Skeletal muscle satellite cell (primary cell): ENCODE measurements around the gene ARHGAP40.
"Not testable (repeated sequence)": the region's sequence is repeated elsewhere in the genome, so short reads cannot be mapped to it uniquely, and the experiment has no call there.

Experiments used
- H3K27me3 ChIP-seq: 2 replicates; pipeline ENCODE4 v1.7.0; 2013; ENCODE audit warnings: low read length; ENCODE audit not compliant: control insufficient read depth, insufficient read depth
- H3K36me3 ChIP-seq: 2 replicates; pipeline ENCODE4 v1.7.0; 2013; ENCODE audit warnings: mild to moderate bottlenecking, control low read depth, low read length; ENCODE audit not compliant: insufficient read depth
- H3K4me1 ChIP-seq: 2 replicates; pipeline ENCODE4 v1.7.0; 2013; ENCODE audit warnings: low read length; ENCODE audit not compliant: control insufficient read depth, insufficient read depth
- H3K4me2 ChIP-seq: 2 replicates; pipeline ENCODE4 v1.7.0; 2013; ENCODE audit warnings: mild to moderate bottlenecking, low read length
- H3K4me3 ChIP-seq: 2 replicates; pipeline ENCODE4 v1.7.0; 2013; ENCODE audit warnings: low read length
- H3K9ac ChIP-seq: 2 replicates; pipeline ENCODE4 v1.7.0; 2013; ENCODE audit warnings: mild to moderate bottlenecking, low read depth, low read length, moderate library complexity
- H3K9me3 ChIP-seq: replicated peaks from 2 replicates; pipeline ENCODE4 v1.7.0; 2013; ENCODE audit warnings: mild to moderate bottlenecking, control low read depth, low read length

The ARHGAP40 gene

DNA sequence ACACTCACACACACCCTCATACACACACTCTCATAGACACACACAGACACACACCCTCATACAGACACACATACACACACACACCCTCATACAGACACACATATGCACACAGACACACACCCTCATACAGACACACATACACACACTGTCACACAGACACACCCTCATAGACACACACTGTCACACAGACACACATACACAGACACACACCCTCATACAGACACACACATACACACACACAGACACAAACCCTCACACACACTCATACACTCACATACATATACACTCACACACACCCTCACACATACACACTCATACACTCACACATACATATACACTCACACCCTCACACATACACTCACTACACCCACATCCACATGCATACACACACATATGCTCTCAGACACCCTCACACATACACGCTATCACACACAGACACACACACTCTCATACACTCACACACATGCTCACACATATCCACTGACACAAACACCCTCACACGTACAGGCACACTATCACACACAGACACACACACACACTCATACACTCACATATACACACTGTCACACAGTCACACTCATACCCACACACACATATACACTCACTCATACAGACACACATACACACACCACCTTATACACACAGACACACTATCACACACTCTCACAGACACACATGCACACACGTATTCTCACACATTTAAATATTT lies 11.5 kb upstream of the ARHGAP40 start:
- Histone ChIP-seq H3K27me3 (peaks cover 22% of the 10 kb centered on the region), H3K36me3 (no peaks in the 10 kb centered on the region), H3K9ac (no peak overlapping the region), H3K4me1 (no peaks in the 10 kb centered on the region), H3K4me2 (no peak overlapping the region), H3K9me3 (no peaks in the 10 kb centered on the region), H3K4me3 (no peak overlapping the region)

DNA sequence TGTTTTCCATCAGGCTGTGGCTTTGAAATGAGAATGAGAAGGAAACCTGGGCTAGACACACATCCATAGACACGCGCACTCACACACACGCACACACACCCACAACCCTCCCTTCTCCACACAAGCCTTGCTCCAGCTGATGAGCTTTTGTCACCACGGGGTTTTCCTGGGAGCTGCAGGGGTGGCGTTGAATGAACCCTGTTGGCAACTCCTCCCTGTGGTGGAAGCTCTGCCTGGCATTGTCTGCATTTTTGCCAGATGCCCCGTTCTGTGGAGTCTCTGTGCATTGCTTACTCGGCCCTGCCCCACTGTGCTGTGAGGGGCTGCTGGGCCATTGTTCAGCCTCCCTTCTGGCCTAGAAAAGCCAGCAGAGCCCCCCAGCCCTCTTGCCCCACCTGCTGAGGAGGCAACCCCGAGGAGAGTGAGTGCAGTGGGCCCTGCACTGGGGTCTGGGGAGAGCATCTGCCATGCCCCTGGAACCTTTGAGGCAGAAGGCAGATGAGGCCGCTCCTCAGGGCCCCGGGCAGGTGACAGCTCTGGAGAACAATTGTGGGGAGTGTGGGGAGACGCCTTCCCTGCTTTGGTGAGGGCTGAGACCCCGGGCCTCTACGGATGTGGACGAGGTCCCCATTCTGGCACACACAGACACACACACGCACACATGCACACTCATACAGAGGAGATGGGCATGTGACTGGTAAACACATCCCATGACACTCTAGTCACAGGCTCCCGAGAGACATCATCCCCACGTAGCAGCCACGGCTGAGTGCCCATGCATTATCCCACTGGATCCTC lies 10.7 kb upstream of the ARHGAP40 start:
- Histone ChIP-seq H3K4me1 (no peaks in the 10 kb centered on the region), H3K36me3 (no peaks in the 10 kb centered on the region), H3K9me3 (no peaks in the 10 kb centered on the region), H3K27me3 (peaks cover 25% of the 10 kb centered on the region), H3K4me2 (no peak overlapping the region), H3K4me3 (no peak overlapping the region), H3K9ac (no peak overlapping the region)

DNA sequence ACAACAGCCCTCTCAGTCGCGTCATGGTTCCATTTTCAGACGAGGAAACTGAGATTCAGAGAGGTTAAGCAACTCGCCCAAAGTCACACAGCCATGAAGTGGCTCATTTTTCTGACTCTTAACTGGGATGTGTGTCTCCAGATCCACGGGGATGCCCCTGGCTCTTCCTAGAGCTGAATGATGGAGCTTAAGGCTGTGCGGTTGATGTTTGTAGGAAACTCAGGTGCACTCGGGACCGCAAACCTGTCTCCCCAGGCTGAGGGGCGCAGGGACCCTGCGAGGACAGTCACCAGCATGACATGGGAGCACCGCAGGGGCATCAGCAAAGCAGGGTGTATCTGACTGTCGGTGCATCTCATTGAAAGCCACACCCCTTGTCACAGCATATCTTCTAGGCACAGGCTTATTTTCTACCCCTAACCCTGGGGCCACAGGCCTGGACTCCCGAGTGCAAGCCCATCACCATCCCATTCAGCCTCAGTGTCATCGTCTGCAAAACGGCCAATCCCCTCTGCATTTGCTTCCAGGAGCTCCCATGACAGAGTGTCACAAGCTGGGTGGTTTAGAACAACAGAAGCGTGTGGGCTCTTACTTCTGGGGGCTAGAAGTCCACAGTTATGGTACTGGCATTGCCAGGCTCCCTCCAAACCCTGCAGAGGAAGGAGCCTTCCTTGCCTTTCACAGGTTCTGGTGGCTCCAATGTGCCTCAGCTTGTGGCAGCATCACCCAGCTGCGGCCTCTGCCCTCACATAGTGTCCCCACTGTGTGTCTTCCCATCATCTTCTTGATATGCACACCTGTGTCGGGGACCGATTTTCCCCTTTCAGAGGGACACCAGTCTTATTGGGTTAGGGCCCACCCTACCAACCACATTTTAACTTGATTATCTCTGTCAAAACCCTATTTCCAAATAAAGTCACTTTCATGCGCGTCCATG lies 9.9 kb upstream of the ARHGAP40 start:
- Histone ChIP-seq H3K27me3 (peaks cover 25% of the 10 kb centered on the region), H3K36me3 (no peaks in the 10 kb centered on the region), H3K9ac (no peak overlapping the region), H3K4me1 (no peaks in the 10 kb centered on the region), H3K4me2 (no peak overlapping the region), H3K4me3 (no peak overlapping the region), H3K9me3 (no peaks in the 10 kb centered on the region)

DNA sequence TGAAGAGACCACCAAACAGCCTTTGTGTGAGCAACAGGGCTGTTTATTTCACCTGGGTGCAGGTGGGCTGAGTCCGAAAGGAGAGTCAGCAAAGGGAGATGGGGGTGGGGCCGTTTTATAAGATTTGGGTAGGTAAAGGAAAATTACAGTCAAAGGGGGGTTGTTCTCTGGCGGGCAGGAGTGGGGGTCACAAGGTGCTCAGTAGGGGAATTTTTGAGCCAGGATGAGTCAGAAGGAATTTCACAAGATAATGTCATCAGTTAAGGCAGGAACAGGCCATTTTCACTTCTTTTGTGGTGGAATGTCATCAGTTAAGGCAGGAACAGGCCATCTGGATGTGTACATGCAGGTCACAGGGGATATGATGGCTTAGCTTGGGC lies 9.2 kb upstream of the ARHGAP40 start:
- H3K36me3 ChIP-seq, H3K4me1 ChIP-seq, H3K9ac ChIP-seq, H3K4me3 ChIP-seq, H3K4me2 ChIP-seq, H3K9me3 ChIP-seq: not testable (repeated sequence)
- peaks cover 20% of the 10 kb centered on the region for H3K27me3 ChIP-seq

DNA sequence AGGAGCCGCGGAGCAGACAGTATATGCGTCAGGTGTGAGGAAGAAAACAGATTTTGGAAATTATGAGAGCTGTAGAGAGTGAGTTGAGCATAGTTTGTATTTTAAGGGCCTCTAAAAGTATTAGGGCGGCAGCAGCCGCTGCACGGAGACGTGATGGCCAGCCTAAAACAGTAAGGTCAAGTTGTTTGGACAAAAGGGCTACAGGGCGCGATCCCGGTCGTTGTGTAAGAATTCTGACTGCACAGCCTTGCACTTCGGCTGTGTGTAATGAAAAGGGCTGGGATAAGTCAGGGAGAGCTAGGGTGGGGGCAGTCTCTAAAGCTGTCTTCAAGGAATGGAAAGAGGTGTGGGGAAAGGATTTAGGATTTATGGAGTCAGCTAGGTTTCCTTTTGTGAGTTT lies 7.3 kb upstream of the ARHGAP40 start:
- not testable (repeated sequence) for H3K9me3 ChIP-seq, H3K4me1 ChIP-seq, H3K4me3 ChIP-seq, H3K9ac ChIP-seq, H3K4me2 ChIP-seq, H3K36me3 ChIP-seq
- H3K27me3 ChIP-seq = peaks cover 23% of the 10 kb centered on the region

DNA sequence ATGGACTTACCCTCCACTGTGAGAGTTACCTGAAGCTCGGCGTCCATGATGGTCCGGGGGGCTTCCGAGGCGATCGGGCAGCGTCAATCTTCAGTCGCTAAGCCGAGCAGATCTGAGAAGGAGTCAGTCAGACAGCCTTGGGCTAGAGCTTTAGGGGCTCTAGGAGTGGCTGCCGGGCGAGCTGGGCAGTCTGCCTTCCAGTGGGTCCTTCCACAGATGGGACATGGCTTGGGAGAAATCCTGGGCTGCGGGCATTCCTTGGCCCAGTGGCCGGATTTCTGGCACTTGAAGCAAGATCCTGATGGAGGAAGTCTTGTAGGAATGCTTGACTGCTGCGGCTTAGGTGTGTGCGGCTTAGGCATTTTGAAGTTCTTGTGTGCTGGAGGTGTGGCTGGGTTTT lies 5.7 kb upstream of the ARHGAP40 start:
- H3K9me3 ChIP-seq, H3K9ac ChIP-seq, H3K4me3 ChIP-seq, H3K4me1 ChIP-seq, H3K4me2 ChIP-seq, H3K36me3 ChIP-seq: not testable (repeated sequence)
- H3K27me3 ChIP-seq = peaks cover 33% of the 10 kb centered on the region

DNA sequence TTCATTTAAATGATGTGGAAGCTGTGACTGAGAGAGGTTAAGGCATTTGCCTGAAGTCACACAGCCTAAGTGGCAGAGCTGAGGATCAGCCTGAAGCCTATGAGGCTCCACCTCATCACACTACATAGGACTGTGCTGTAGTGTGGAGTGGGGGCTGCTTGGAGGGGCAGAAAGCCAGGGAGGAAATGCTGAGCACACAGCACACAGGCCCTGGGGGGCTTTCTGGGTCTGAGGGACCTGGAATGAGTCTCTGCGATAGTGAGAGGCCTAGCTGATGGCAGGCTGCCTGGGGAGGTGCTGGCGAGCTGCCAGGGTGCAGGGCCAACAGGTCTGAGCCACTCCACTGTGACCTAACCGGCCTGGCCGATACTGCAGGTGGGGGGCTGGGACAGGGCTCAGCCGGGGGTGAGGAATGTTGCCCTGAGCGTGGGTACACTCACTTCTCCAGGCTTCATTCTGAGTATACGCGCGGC lies 2.2 kb upstream of the ARHGAP40 start:
- Histone ChIP-seq H3K27me3 (peaks cover 56% of the 10 kb centered on the region), H3K36me3 (no peaks in the 10 kb centered on the region), H3K4me3 (no peak overlapping the region), H3K4me2 (no peak overlapping the region), H3K9ac (no peak overlapping the region), H3K4me1 (peaks cover 6% of the 10 kb centered on the region), H3K9me3 (no peaks in the 10 kb centered on the region)

DNA sequence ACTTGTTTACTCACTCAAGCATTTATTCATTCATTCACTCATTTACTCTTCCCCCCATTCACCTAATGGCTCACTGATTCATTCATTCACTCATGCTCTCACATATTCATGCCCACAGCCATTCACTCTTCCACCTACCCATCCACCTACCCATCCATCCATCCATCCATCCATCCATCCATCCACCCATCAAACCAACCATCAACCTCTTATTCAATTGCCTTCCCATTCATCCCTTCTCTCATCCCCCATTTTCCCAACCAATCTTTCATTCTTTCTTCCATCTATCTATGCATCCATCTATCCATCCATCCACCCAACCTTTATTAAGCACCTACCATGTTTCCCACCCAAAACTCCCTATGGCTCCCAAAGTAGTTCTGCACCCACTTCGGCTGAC lies 1.6 kb upstream of the ARHGAP40 start:
- H3K4me3 ChIP-seq = no peak overlapping the region
- H3K36me3 ChIP-seq = no peaks in the 10 kb centered on the region
- peaks cover 60% of the 10 kb centered on the region for H3K27me3 ChIP-seq
- H3K4me2 ChIP-seq = no peak overlapping the region
- H3K9me3 ChIP-seq = no peaks in the 10 kb centered on the region
- peaks cover 6% of the 10 kb centered on the region for H3K4me1 ChIP-seq
- no peak overlapping the region for H3K9ac ChIP-seq

DNA sequence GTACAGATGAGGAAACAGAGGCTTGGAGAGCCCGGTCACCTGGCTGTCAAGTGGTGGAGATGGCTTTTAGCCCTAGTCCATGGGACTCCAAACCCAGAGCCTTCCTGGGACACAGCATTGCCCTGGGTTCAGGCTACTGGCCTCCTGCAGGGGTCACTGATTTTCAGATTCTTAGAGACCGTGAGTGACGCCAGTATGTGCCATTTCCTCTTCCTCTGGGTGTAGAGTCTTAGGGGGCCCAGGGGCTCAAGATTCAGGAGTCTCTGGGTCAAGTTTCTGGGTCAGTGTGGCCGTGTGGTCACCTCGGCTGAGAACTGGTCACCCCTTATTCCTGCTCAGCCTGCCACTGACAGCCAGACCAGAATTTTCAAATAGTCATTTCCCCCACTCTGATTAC lies 574 bp downstream of the ARHGAP40 start:
- no peak overlapping the region for H3K9ac ChIP-seq
- H3K36me3 ChIP-seq = no peaks in the 10 kb centered on the region
- no peaks in the 10 kb centered on the region for H3K9me3 ChIP-seq
- H3K4me3 ChIP-seq = no peak overlapping the region
- peaks cover 6% of the 10 kb centered on the region for H3K4me1 ChIP-seq
- H3K4me2 ChIP-seq = no peak overlapping the region
- H3K27me3 ChIP-seq = peaks cover 72% of the 10 kb centered on the region

DNA sequence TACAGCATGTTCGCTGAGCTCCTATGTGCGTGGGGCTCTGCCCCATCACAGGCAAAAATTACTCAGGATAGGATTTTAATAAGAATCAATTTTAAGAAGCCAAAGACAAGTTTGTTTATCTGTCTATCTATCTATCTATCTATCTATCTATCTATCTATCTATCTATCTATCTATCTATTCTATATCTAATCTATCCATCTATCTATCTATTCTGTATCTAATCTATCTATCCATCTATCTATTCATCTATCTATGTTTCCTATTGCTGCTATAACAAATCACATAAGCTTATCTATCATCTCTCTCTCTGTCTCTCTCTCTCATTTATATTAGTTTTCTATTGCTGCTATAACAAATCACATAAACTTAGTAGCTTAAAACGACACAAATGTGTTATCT lies 1.7 kb downstream of the ARHGAP40 start:
- Histone ChIP-seq H3K9ac (no peak overlapping the region), H3K4me3 (no peak overlapping the region), H3K4me2 (no peak overlapping the region), H3K9me3 (no peaks in the 10 kb centered on the region), H3K36me3 (no peaks in the 10 kb centered on the region), H3K27me3 (peaks cover 80% of the 10 kb centered on the region), H3K4me1 (peaks cover 6% of the 10 kb centered on the region)

DNA sequence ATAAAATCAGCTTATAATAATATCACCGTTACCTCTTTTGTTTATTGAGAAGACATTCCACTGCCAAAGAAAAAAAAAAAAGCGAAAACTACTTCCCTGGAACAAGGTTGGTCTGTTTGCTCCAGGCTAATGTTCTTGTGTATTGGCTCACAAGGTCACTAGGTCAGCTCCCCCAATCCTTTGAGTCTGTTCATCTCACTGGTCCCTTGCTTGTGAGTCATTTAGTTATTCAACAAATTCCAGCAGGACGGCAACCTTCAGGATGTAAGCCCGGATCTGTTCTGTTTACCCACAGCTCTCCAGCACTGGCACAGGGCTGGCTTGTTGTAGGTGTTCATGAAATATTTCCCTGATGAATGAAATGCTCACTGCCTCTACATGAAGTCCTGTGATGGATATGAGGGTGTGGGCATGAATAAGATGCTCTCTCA lies 3.3 kb downstream of the ARHGAP40 start:
- peaks cover 76% of the 10 kb centered on the region for H3K27me3 ChIP-seq

More for the DNA sequence above, 3.3 kb downstream of the ARHGAP40 start:
- H3K9me3 ChIP-seq = no peaks in the 10 kb centered on the region
- peaks cover 6% of the 10 kb centered on the region for H3K4me1 ChIP-seq
- no peak overlapping the region for H3K4me3 ChIP-seq
- H3K4me2 ChIP-seq = no peak overlapping the region
- no peak overlapping the region for H3K9ac ChIP-seq
- no peaks in the 10 kb centered on the region for H3K36me3 ChIP-seq
